Heart right ventricle (tissue), 16 donors: ENCODE measurements around the gene SALL4. TPM values are rescaled to one million over a fixed set of nuclear protein-coding genes. Genes with fewer than 3 reads are reported as not detected.
"Not testable (repeated sequence)": the region's sequence is repeated elsewhere in the genome, so short reads cannot be mapped to it uniquely, and the experiment has no call there.

Experiments used
- ATAC-seq, 8 donors: fragments of 200-7000 bp; cut with Tn5 transposase; one replicate each; pipeline ENCODE4 v1.9.1; 2020; ENCODE audit warnings: mild to moderate bottlenecking in 8 of 8, moderate library complexity in 8 of 8, moderate number of reproducible peaks in 1 of 8
- DNase-seq, 2 donors: peaks; one replicate each; pipeline ENCODE4 v3.0.0-alpha.2; 2020
- H3K27ac ChIP-seq, 10 donors: fragments of 200-600 bp; sonication (generic) in 2 of 10; one replicate each; pipeline versions ENCODE4 v1.5.0 to v1.8.0; 2020 to 2022; ENCODE audit warnings: mild to moderate bottlenecking in 3 of 10
- H3K27me3 ChIP-seq, 7 donors: fragments of 200-600 bp; one replicate each; pipeline ENCODE4 v1.8.0; 2021 to 2022; ENCODE audit warnings: mild to moderate bottlenecking in 2 of 7
- H3K36me3 ChIP-seq, 9 donors: fragments of 200-600 bp; sonication (generic) in 1 of 9; one replicate each; pipeline versions ENCODE4 v1.5.0 to v1.8.0; 2020 to 2022; ENCODE audit warnings: mild to moderate bottlenecking in 2 of 9
- H3K4me1 ChIP-seq, 9 donors: fragments of 200-600 bp; sonication (generic) in 1 of 9; one replicate each; pipeline versions ENCODE4 v1.5.0 to v1.8.0; 2020 to 2022; ENCODE audit warnings: mild to moderate bottlenecking in 4 of 9
- H3K4me3 ChIP-seq, 10 donors: fragments of 200-600 bp; sonication (generic) in 2 of 10; one replicate each; pipeline versions ENCODE4 v1.5.0 to v1.8.0; 2020 to 2022; ENCODE audit warnings: mild to moderate bottlenecking in 7 of 10, moderate library complexity in 2 of 10
- H3K9me3 ChIP-seq, 11 donors: fragments of 200-600 bp in 10 of 11; sonication (generic) in 2 of 11; one replicate each; pipeline versions ENCODE4 v1.5.0 to v1.8.0; 2013 to 2022; ENCODE audit warnings: mild to moderate bottlenecking in 2 of 11, control low read depth in 1 of 11, moderate library complexity in 1 of 11
- CTCF ChIP-seq, 9 donors: fragments of 200-600 bp; sonication (generic) in 2 of 9; IDR thresholded peaks; one replicate each; pipeline versions ENCODE4 v1.5.0 to v1.8.0; 2021 to 2022; ENCODE audit warnings: antibody characterized with exemption in 9 of 9, mild to moderate bottlenecking in 5 of 9, moderate library complexity in 1 of 9
- WGBS, 2 donors: extraction: QIAGEN DNeasy Blood & Tissue Kit; methylation state at CpG; one replicate each; pipeline ENCODE4 v1.1.7; 2013; ENCODE audit warnings: inconsistent platforms in 1 of 2; 5-methylcytosine and 5-hydroxymethylcytosine counted together
- intact Hi-C, 10 donors: fragments of 100-400 bp; cut with DNase I; formaldehyde crosslinking; loops; one replicate each; pipeline versions ENCODE4 v1.11.1 to v1.14.2; 2022
- polyA plus RNA-seq, 2 donors: library from polyadenylated mRNA; stranded (reverse); fragments of 200-250 nt; gene quantifications; one replicate each; pipeline ENCODE4 v1.2.3, GENCODE V29; 2013
- total RNA-seq, 10 donors: library from RNA; stranded (reverse); fragmentation: NEBNext Ultra II Directional in 3 of 10; extraction: Animal tissue kit (Norgen Biotek cat#: 25700) in 3 of 10; gene quantifications; one replicate each; pipeline versions ENCODE4 v1.2.1 to v1.2.4, GENCODE V29; 2021 to 2023
- donor health status: Arrhythmogenic right ventricular cardiomyopathy.
- donor health status: ischemic (EF 13 %, LVEDD 7.1; RV severe dilation, severe dysfunction).
- donor health status: healthy with polysubstance abuse.
- donor health status: DM: no; HTN: yes; CAD: no.
- donor health status: DM: no; HTN: no; CAD: no.
- donor health status: ischemic (EF 25% LVEDD 6.9; RV normal size, moderate dysfunction).
- donor health status: ischemic (EF 25% LVEDD 5.7; RV mildly dilated, moderate dysfunction).
- donor health status: healthy.
- donor health status: DM: yes; HTN: yes; CAD: no.
- donor health status: Ischemic cardiomyopathy.
- donor health status: ischemic (EF 35%, LVEDD 5.7; RV mildly dilated, moderate dysfunction).
- donor health status: nonischemic (EF 11% LVEDD 7.7; RV severe dilation, severe dysfunction).
- donor health status: DM: yes; HTN: yes; CAD: no.
- donor health status: PGD.
- donor health status: ischemic (EF 29% LVEDD 5.4; RV normal size, mild dysfunction).
- donor health status: nonischemic (EF 23%, LVEDD 6.1; RV moderate dilation, normal function).

SALL4 gene
- total and polyA plus RNA-seq, 12 donors, result 0.01 to 0.22 (median 0.06) TPM; not detected in 6

GRCh38 chr20:51757226-51757625, 45.1 kb downstream of the SALL4 start:
- ATAC-seq, result no peak
- no peaks in the 10 kb centered on the region for H3K27me3 ChIP-seq
- peaks cover 0 to 18% (median 4%) of the 10 kb centered on the region in 9 donors for H3K4me1 ChIP-seq
- no peak for TF ChIP-seq CTCF (IDR thresholded peaks at IDR 0.05)
- no peak overlapping the region for H3K27ac ChIP-seq
- H3K4me3 ChIP-seq, result no peak overlapping the region
- H3K36me3 ChIP-seq, result no peaks in the 10 kb centered on the region
- H3K9me3 ChIP-seq, result peaks cover 0 to 12% (median 0%) of the 10 kb centered on the region in 11 donors
- DNase-seq, result no peak
- 88 to 89% methylated on average over 10 of the region's 10 CpGs for WGBS, 2 donors
- intact Hi-C loops, result no loop called here

- Histone ChIP-seq H3K36me3 (no peaks in the 10 kb centered on the region), H3K27ac (no peak overlapping the region), H3K9me3 (peaks cover 0 to 7% (median 0%) of the 10 kb centered on the region in 11 donors), H3K27me3 (no peaks in the 10 kb centered on the region), H3K4me1 (peaks cover 0 to 22% (median 9%) of the 10 kb centered on the region in 9 donors), H3K4me3 (no peak overlapping the region)
- TF ChIP-seq CTCF (IDR thresholded peaks at IDR 0.05), result no peak
- intact Hi-C loops, result no loop called here
- ATAC-seq (peak in 3 of 8 donors; percentile 31 to 39 (median 35)), DNase-seq (no peak)
- 64 to 75% methylated on average over 3 of the region's 3 CpGs for WGBS, 2 donors
These were observed 45.7 kb downstream of the SALL4 start for GRCh38 chr20:51756653-51757052.

GRCh38 chr20:51753220-51753619, 49.1 kb downstream of the SALL4 start:
- DNase-seq, H3K36me3 ChIP-seq, intact Hi-C loops, H3K9me3 ChIP-seq, H3K27me3 ChIP-seq, H3K27ac ChIP-seq, H3K4me3 ChIP-seq, ATAC-seq: not testable (repeated sequence)
- peaks cover 6 to 41% (median 26%) of the 10 kb centered on the region in 9 donors for H3K4me1 ChIP-seq
- WGBS, 2 donors, result 90 to 93% methylated on average over 8 of the region's 8 CpGs

- intact Hi-C loops, result no loop called here
- Histone ChIP-seq H3K4me3 (no peak overlapping the region), H3K36me3 (no peaks in the 10 kb centered on the region), H3K4me1 (peaks cover 6 to 41% (median 26%) of the 10 kb centered on the region in 9 donors), H3K27ac (peak overlapping the region in 4 of 10 donors; percentile 23 to 47 (median 34)), H3K27me3 (no peaks in the 10 kb centered on the region), H3K9me3 (no peaks in the 10 kb centered on the region)
- DNase-seq, result no peak
- WGBS, 2 donors, result 46 to 52% methylated on average over 9 of the region's 9 CpGs
- no peak for TF ChIP-seq CTCF (IDR thresholded peaks at IDR 0.05)
- ATAC-seq, result peak in 1 of 8 donors; percentile 50
These were observed 49.9 kb downstream of the SALL4 start for GRCh38 chr20:51752343-51752951.

- WGBS, 2 donors, result 81 to 82% methylated on average over 10 of the region's 10 CpGs
- Histone ChIP-seq H3K27ac (peak overlapping the region in 2 of 10 donors; percentile 39 to 53), H3K27me3 (no peaks in the 10 kb centered on the region), H3K36me3 (no peaks in the 10 kb centered on the region), H3K4me1 (peaks cover 6 to 30% (median 22%) of the 10 kb centered on the region in 9 donors), H3K9me3 (peaks cover 0 to 1% (median 0%) of the 10 kb centered on the region in 11 donors), H3K4me3 (no peak overlapping the region)
- peak in 1 of 8 donors; percentile 51 for ATAC-seq
- no peak for DNase-seq
- intact Hi-C loops, result no loop called here
- TF ChIP-seq CTCF (IDR thresholded peaks at IDR 0.05), result no peak
These were observed 51.4 kb downstream of the SALL4 start for GRCh38 chr20:51750770-51751388.
